GM19023 (cell line): Measurements from ENCODE around the gene INTS11.
"Not testable (repeated sequence)": the region's sequence is repeated elsewhere in the genome, so short reads cannot be mapped to it uniquely, and the experiment has no call there.

Experiments
- ATAC-seq: cut with Tn5 transposase; IDR thresholded peaks from one replicate; pipeline ENCODE4 v1.9.1; 2021; ENCODE audit warnings: mild to moderate bottlenecking, moderate library complexity; ENCODE audit not compliant: unreplicated experiment

INTS11 gene

GRCh38 chr1:1324524-1325287 is at the start of gene INTS11, which contains the start of gene CPTP:
TSS of gene INTS11 (minus strand) at chr1:1324660. CDS start at chr1:1324608, 52 bp downstream.
TSS of gene CPTP (plus strand) at chr1:1324802. CDS start at chr1:1326911, 2,109 bp downstream.
- peak; percentile 71 for ATAC-seq

GRCh38 chr1:1373815-1374588 is 49.5 kb upstream of the INTS11 start:
- ATAC-seq, result no peak

DNA sequence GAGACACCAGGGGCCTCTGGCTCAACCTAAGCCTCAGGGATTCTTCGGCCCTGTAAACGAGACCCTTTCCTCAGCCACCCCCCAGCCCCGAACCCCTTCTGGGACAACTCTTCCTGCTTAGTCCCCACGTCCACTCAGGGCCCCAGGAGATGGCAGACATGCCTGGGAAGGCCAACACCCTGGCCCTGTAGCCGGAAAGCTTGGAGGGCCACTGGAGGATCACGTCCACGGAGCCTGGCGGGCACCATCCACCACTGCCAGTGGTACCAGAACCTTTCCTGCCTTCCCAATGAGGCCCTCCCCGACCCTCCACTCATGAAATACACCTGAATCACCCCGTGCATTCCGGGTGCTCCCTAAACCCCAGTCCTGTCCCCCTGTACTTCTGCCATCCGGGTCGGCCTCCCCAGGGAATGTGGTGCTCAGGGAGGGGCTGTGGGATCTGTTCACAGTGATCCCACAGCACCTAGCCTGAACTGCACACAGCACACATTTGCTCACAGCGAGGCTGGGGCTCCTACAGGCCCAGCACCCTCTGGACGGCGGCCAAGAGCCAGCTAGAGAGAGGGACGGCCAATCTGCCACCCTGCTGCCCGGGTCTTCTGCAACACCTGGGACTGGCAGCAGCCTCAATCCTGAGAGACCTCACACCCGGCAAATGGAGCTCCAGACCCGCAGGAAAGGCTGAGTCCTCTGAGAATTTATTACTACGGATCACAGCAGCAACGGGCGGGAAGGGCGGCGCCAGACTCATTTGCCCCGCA is 48.8 kb upstream of the INTS11 start:
- ATAC-seq, result no peak

DNA sequence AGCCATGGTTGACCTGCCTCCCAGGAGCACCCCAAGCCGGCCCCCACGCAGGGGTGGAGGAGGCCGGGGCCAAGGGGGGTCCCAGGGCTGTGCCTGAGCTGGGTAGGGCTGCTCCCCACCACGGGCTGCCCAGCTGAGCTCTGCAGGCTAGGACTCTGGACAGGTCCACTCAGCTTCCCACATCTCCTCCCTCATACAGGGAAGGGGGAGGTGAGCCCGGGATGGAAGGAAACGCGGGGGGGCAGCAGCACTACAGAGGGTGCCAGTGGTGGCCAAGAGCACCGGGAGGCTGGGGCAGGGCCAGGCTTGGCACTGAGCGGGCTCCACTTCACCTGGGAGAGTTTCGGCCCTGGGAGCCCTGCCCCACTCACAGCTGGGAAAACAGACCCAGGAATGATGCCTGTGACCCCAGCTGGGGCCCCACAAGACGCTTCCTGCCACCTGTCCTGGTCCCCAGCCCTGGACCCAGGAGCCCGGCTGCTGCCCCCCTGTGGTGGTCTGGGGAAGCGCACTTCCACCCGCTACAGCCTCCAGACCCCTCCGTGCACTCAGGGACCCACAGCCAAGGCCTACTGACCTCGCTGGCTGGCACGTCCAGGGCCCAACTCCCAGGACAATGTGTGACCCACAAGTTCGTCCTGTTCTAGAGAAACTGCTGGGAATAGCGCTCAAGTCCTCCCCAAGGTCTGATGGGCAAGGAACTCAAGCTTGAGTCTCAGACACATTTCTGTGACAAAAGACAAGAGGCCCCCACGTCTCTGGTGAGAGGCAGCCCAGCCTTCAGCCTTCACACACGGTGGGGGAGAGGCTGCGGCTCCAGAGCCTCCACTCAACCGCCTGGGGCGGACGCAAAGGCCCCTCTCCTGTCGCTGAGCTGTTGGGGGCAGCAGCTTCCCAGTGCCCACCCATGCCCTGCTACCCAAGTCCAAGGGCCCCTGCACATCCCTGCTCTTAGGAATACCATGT is 47.6 kb upstream of the INTS11 start:
- no peak for ATAC-seq

- ATAC-seq, result no peak
Observed at GRCh38 chr1:1371364-1371745, 46.9 kb upstream of the INTS11 start.

DNA sequence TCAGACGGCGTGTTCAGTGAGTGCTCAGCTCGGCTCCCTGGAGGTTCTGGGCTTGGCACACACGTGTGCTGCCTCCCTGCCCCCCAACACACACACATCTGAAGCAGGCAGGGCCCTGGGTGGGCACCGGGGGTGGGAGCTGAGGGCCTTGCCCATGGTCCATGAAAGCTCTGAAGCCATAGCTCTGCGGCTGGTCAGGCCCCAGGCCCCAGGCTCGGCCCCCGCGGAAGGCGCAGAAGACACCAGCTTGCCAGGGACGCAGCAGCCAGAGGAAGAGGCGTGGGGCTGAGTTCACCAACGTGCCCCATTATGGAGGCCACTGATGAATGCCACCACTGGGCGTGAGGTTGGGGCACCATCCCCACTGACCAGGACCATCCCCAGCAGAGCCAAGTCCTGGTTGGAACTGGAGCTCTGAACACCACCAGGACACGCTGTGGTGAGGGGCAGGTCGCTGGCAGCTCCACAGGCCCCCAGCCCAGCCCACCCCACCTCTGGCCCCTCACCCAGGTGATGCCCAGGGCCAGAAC is 46.4 kb upstream of the INTS11 start:
- no peak for ATAC-seq

GRCh38 chr1:1370094-1370493 is 45.6 kb upstream of the INTS11 start:
- not testable (repeated sequence) for ATAC-seq

DNA sequence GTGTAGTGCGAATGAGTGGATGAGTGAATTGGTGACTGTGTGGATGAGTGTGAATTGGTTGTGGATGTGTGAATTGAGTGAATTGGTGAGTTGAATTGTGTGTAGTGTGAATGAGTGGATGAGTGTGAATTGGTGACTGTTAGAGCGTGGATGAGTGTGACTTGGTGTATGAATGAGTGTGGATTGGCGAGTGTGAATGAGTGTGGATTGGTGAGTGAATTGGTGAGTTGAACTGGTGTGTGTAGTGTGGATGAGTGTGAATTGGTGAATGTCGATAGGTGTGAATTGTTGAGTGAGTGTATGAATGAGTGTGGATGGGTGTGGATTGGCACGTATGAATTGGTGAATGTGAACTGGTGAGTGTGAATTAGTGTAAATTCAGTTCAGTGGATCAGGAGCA is 42.9 kb upstream of the INTS11 start:
- ATAC-seq, result no peak

DNA sequence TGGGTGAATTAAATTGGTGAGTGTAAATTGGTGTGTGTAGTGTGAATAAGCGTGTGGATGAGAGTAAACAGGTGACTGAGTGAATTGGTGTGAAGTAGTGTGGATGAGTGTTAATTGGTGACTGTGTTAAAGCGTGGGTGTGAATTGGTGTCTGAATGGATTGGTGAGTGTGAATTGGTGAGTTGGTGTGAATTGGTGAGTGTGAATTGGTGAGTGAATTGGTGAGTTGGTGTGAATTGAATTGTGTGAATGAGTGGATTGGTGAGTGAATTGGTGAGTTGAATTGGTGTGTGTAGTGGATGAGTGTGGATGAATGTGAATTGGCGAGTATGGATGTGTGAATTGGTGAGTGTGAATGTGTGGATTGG is 42.2 kb upstream of the INTS11 start:
- no peak for ATAC-seq

GRCh38 chr1:1365875-1366698 is 41.6 kb upstream of the INTS11 start:
- no peak for ATAC-seq

DNA sequence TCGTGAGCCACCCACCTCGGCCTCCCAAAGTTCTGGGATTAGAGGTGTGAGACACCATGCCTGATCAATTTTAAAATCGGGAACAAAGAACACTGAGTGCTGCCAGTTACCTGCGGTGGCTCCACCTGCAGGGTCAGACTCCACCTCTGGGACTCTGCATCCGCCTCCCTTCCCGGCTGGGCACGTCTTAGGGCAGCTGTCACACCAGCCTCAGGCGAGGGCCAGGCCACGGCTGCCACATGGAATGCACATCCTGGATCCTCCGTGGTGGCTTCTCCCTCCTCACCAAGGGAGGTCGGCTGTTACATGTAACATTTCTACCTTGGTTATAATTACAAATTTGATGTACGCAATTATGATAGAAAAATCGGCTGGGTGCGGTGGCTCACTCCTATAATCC is 39.8 kb upstream of the INTS11 start:
- no peak for ATAC-seq

GRCh38 chr1:1361982-1362423 is 37.5 kb upstream of the INTS11 start:
- no peak for ATAC-seq

- ATAC-seq, result no peak
Observed at GRCh38 chr1:1361233-1361981, 36.9 kb upstream of the INTS11 start.

DNA sequence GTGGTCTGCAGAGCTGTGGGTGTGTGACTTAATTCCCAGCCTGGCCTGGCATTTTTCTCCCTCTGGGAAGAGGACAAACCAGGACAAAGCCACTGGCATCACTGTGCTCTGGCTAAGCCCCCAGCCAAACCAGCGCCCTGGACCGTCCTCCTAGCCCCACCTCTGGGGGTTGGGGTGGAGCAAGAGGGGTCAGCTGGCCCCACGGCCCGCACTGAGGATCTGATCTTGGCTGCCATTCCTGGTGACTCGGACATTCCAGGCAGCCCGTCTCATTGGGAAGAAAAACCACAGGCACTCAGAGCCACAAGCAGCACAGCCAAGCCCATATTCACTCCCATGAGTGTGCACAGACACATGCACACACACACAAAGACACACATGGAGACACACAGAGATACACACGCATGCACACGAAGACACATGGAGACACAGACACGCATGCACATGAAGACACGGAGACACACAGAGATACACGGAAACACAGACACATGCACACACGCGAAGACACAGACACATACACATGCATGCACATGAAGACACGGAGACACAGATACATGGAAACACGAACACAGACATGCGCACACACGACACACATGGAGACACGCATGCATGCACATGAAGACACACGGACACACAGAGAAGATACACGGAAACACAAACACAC is 36.2 kb upstream of the INTS11 start:
- no peak for ATAC-seq

DNA sequence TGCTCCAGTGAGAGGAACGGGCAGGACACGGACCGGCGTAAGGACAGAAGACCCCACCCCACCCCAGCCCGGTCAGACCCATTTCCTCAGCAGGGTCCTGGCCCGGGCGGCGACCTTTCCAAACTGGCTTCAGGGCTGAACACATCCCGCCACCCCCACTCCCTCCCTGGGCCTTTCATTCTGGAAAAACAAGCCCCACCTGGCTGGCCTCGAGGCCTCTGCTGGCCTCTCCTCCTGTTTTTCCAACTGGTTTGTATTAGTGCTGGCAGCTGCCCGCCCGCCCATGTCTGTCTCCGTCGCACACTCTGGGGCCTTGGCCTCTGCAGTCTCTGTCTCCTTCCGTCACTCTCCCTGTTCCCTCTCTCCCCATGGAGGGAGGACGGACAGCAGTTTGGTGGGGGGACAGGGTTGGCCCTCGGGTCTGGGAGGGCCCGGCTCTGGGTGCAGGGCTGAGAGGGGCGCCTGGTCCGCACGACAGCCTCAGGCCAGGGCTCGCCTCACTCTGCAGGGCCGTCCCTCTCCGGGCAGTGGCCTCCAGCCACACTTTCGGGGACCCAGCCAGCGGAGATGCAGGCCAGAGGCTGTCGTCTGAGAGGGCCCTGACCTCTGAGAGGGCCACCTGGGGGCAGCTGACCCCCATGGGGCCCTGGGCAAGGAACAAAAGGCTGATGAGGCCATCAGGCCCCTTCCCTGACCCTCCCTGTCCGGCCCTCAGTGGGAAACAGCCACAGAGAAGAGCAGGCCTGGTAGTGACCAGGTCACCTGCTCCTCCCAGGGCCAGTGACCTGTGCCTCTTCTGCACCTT is 35.4 kb upstream of the INTS11 start:
- ATAC-seq, result no peak

DNA sequence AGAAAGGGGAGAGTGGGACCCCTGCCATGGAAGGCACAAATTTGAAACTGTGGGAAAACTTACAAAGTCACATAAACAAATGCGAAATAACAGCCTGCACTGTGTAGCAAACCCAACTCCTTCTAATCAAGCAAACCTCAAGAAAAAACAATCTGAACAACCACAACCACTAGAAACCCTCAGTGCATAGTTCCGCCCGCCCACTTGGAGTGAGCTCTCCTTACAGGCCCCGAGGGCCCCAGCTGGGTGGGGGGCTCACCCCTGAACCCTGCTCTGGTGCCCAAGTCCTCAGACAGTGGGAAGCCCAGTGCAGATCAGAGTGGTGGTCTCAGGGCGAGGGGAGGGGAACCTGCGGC is 34.8 kb upstream of the INTS11 start:
- no peak for ATAC-seq
